Measurements from ENCODE around the gene FIGN.

FIGN gene

GRCh38 chr2:163626639-163627109 lies 109.1 kb downstream of the FIGN start:
- TF ChIP-seq TAF1 (IDR thresholded peaks at IDR 0.05; ENCODE audit: borderline replicate concordance, insufficient read depth, low read length) (no peak), POLR2AphosphoS5 (IDR thresholded peaks at IDR 0.05; ENCODE audit: low read depth, low read length) (no peak), REST (IDR thresholded peaks at IDR 0.05; ENCODE audit: insufficient read depth in 1 of 2, low read depth in 2 of 2, low read length in 2 of 2) (no peak), SIN3A (IDR thresholded peaks at IDR 0.05; ENCODE audit: borderline replicate concordance, insufficient read depth, low read length) (no peak), FOXP2 (optimal IDR thresholded peaks at IDR 0.05; ENCODE audit: borderline replicate concordance, extremely low read depth, extremely low read length, insufficient read depth) (no peak)

GRCh38 chr2:163626208-163626607 lies 109.6 kb downstream of the FIGN start:
- TF ChIP-seq REST (IDR thresholded peaks at IDR 0.05; ENCODE audit: insufficient read depth in 1 of 2, low read depth in 2 of 2, low read length in 2 of 2) (no peak), POLR2AphosphoS5 (IDR thresholded peaks at IDR 0.05; ENCODE audit: low read depth, low read length) (no peak), TAF1 (IDR thresholded peaks at IDR 0.05; ENCODE audit: borderline replicate concordance, insufficient read depth, low read length) (no peak), FOXP2 (optimal IDR thresholded peaks at IDR 0.05; ENCODE audit: borderline replicate concordance, extremely low read depth, extremely low read length, insufficient read depth) (no peak), SIN3A (IDR thresholded peaks at IDR 0.05; ENCODE audit: borderline replicate concordance, insufficient read depth, low read length) (no peak)

- TF ChIP-seq REST (IDR thresholded peaks at IDR 0.05; ENCODE audit: insufficient read depth in 1 of 2, low read depth in 2 of 2, low read length in 2 of 2): no peak
- no peak for TF ChIP-seq SIN3A (IDR thresholded peaks at IDR 0.05; ENCODE audit: borderline replicate concordance, insufficient read depth, low read length)
- TF ChIP-seq FOXP2 (optimal IDR thresholded peaks at IDR 0.05; ENCODE audit: borderline replicate concordance, extremely low read depth, extremely low read length, insufficient read depth): no peak
- TF ChIP-seq POLR2AphosphoS5 (IDR thresholded peaks at IDR 0.05; ENCODE audit: low read depth, low read length): no peak
- no peak for TF ChIP-seq TAF1 (IDR thresholded peaks at IDR 0.05; ENCODE audit: borderline replicate concordance, insufficient read depth, low read length)
Observed at GRCh38 chr2:163625632-163626031, 110.2 kb downstream of the FIGN start.

GRCh38 chr2:163621445-163622004 lies 114.3 kb downstream of the FIGN start:
- TF ChIP-seq TAF1 (IDR thresholded peaks at IDR 0.05; ENCODE audit: borderline replicate concordance, insufficient read depth, low read length) (no peak), FOXP2 (optimal IDR thresholded peaks at IDR 0.05; ENCODE audit: borderline replicate concordance, extremely low read depth, extremely low read length, insufficient read depth) (no peak), SIN3A (IDR thresholded peaks at IDR 0.05; ENCODE audit: borderline replicate concordance, insufficient read depth, low read length) (no peak), REST (IDR thresholded peaks at IDR 0.05; ENCODE audit: insufficient read depth in 1 of 2, low read depth in 2 of 2, low read length in 2 of 2) (no peak), POLR2AphosphoS5 (IDR thresholded peaks at IDR 0.05; ENCODE audit: low read depth, low read length) (no peak)

Measured in PFSK-1 (cell line).